ENCODE measurements around the gene DNAJB5.

- TF ChIP-seq CTCF (IDR thresholded peaks at IDR 0.05 in 8 of 11, conservative IDR thresholded peaks at IDR 0.05 in 3 of 11), result no peak
- TF ChIP-seq POLR2A (IDR thresholded peaks at IDR 0.05), result no peak
Observed at GRCh38 chr9:34959461-34959860, 30.1 kb upstream of the DNAJB5 start.

Data from spleen (tissue), 7 donors.